ENCODE results near the gene RSPH3.

DNA sequence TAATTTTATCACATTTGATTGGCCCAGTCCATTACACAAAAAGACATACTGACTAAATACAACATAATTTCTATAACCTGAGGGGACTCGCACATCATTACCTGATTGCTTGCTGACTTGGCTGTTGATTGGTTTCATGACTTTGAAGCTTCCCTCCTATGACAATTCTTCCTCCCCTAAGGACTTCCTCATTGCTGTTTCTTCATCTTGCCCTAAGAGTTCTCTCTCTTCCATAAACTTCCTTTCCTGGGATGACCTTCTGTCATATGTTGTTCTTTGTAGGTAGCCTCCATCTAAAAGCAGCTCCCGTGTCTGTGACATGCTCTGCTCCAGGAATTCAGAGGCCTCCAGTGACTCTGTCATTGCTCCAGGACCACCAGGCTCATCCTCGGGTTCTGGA lies 22.6 kb downstream of the RSPH3 start:
- no peak for TF ChIP-seq CTCF (IDR thresholded peaks at IDR 0.05; ENCODE audit: low read depth, low read length, poor library complexity, severe bottlenecking)
- TF ChIP-seq EZH2phosphoT487 (IDR thresholded peaks at IDR 0.05; ENCODE audit: borderline replicate concordance, low read length) = no peak
